Gastroesophageal sphincter (tissue), 3 donors: ENCODE data around the gene GRAMD1C.

Source experiments
- POLR2A ChIP-seq, 2 donors: fragments of 450-650 bp; IDR thresholded peaks; one replicate each; pipeline ENCODE4 v1.6.1; 2017; ENCODE audit warnings: antibody characterized with exemption in 2 of 2, mild to moderate bottlenecking in 2 of 2, moderate library complexity in 1 of 2
- POLR2AphosphoS5 ChIP-seq: sonication (generic); formaldehyde crosslinking; IDR thresholded peaks from one replicate; pipeline ENCODE4 v1.6.1; 2017; ENCODE audit warnings: antibody characterized with exemption
- TF ChIP-seq, protein P1 (sequence below), 4 experiments: fragments of 200-600 bp in 2 of 4; fragments of 450-650 bp in 2 of 4; sonication (generic) in 1 of 4; IDR thresholded peaks; one replicate each; pipeline ENCODE4 v1.5.1; 2017 to 2019; ENCODE audit warnings: antibody characterized with exemption in 4 of 4, mild to moderate bottlenecking in 2 of 4, moderate library complexity in 2 of 4

DNA sequence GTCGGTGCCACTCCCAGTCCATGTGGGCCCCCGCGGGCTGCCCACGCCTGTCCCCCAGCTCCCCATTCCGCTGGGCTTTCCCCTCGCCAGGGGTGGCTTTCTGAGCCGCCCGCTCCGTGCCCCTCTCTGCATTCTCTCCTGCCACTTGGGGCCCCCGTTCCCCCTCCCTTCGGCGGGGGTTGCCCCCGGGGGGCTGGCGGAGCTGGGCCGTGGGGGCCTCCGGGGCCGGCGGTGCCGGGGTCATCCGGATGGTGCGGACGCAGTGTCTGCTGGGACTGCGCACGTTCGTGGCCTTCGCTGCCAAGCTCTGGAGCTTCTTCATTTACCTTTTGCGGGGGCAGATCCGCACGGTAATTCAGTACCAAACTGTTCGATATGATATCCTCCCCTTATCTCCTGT, 46.5 kb downstream of the GRAMD1C start:
- TF ChIP-seq, protein P1, sequence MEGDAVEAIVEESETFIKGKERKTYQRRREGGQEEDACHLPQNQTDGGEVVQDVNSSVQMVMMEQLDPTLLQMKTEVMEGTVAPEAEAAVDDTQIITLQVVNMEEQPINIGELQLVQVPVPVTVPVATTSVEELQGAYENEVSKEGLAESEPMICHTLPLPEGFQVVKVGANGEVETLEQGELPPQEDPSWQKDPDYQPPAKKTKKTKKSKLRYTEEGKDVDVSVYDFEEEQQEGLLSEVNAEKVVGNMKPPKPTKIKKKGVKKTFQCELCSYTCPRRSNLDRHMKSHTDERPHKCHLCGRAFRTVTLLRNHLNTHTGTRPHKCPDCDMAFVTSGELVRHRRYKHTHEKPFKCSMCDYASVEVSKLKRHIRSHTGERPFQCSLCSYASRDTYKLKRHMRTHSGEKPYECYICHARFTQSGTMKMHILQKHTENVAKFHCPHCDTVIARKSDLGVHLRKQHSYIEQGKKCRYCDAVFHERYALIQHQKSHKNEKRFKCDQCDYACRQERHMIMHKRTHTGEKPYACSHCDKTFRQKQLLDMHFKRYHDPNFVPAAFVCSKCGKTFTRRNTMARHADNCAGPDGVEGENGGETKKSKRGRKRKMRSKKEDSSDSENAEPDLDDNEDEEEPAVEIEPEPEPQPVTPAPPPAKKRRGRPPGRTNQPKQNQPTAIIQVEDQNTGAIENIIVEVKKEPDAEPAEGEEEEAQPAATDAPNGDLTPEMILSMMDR (IDR thresholded peaks at IDR 0.05), result no peak
- no peak for TF ChIP-seq POLR2AphosphoS5
- no peak for TF ChIP-seq POLR2A (IDR thresholded peaks at IDR 0.05)
